GM19025 (cell line): Measurements from ENCODE around the gene ADAMTS6.
"Not testable (repeated sequence)": the region's sequence is repeated elsewhere in the genome, so short reads cannot be mapped to it uniquely, and the experiment has no call there.

ENCODE experiments used
- ATAC-seq: cut with Tn5 transposase; IDR thresholded peaks from one replicate; pipeline ENCODE4 v1.9.1; 2021; ENCODE audit warnings: mild to moderate bottlenecking, low read depth, moderate library complexity; ENCODE audit not compliant: unreplicated experiment

Gene ADAMTS6

DNA sequence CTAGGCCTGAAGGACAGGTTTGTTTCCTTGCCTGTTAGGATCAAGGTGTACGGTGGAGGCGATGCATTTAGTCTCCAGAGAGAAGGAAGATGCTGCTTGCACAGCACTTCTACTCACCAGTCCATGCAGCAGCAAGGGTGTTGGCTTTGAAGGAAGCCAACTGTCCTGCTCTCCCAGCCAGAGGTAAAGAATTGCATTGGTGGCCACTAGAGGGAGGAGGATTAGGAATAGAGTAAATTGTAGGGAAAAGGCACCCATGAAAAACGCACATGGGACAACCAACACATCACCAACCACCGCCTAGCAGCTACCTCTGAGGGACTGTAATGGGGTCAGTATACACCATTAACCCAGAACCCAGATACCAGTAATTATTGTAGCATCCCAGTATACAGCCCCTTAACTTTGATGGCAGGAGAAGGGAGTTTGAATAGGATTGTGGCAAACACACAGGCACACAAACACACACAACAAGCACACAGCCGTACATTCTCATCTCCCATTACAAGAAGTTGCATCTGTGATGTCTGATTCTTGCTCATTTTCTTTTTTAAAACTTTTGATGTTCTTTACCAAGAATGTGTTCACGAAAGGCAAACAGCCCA lies 267.7 kb downstream of the ADAMTS6 start:
- ATAC-seq, result no peak

DNA sequence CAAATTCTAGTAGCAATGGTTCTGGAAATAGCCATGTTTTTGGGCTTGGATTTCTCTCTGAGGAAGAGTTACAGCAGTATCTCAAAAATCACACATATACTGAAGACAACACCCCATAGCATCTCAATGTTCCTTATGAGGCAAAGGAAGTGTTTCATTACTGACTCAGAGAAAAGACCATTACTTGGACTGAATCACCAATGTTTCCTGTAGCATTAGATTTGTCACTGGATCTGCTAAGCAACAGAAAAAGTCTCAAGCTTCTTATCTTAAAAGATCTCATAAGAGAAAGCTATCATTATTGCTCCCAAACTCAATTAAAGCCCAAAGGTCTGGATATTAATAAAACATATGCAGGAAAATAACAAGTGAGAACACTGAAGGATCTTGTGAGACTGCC lies 272.4 kb downstream of the ADAMTS6 start:
- ATAC-seq, result no peak

DNA sequence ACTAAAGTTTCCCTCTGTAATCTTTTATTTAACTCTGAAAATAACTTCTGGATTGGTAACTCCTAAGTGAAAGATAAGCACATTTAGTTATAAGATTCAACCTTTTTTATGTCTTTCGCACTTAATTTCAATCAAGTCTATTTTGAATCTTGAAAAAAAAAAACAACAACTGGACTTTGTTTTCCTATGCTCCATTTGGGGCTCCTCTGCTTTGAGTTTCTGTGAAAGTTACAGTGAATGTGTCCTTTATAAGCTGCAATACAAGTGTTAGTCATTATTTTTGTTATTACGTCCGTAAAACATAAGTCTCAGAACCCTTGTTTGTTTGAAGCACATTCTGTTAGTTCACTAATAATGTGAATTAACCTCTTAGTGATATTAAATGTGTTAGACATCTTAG lies 276.8 kb downstream of the ADAMTS6 start:
- ATAC-seq, result no peak

DNA sequence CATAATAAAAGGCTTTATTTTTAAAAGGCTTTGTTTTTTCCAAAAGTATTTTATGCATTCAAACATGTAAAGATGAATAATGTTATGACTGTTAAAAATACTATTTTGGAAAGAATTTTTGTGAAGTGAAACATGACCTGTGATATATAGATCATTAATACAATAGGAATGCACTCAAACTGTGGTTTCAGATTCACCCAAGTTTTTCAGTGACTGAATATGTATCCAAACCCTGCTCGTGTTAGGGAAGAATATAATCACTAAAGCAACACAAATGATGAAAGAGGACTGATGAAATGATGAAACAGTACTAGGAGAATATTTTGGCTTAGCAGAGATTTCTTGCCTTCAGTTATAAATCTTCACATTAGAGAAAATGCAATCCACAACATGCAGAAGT lies 278.0 kb downstream of the ADAMTS6 start:
- ATAC-seq, result no peak

DNA sequence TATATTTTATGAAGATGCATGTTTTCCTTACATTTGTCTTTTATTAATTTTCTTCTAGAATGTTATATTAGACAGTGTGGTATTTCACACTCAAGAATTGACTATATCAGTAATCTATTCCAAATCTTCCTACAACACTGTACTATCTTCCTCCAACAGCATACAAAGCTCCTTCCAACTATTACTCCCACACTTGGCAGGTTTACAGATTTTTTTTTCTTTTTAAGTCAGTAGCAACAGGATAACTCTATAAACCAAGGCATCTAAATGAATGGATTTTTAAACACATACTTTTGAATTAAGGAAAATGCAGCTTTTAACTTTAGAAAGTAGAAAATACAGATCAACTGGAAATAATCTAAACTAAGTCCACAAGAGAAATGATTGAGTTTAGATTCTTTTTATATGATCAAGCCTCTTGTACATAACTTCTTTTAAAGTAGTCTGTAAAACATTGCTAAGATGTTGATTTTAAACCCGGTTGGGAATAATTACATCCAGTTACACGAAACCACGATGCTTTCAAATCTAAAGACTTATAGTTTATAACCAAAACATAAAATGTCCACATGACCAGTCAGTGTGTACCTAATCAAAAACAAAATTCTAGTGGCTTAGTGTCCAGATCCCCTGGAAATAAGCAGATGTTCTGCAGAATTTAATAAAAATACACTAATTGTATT lies 281.6 kb downstream of the ADAMTS6 start:
- ATAC-seq, result no peak

DNA sequence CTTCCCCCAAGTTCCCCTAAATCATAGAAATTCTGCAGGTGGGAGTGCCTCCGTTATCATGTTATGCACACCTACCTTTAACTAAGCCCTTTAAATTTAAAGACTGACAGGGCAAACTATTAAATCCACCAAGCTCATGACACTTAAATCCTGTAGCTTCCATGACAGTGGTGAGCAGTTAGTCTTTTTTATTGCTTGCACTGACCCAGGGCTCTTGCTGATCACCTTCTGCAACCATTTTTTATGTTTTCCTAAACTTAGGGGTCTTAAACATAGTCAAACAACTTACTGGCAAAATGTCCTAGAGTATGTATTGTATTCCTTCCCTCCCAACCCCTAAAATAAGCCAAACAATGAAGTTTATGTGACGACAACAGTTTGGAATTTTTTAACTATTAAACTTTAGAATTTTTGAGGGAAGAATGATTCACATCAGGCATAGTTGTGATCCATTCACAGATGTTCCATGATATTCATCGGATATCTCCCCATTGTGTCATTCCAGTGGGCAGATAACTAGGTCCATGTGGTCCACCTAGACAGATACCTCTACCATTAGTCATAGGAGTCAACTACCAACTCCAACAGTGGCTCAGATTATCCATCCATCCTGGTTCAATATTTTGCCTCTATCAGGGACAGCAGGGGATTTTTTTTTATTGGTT lies 283.1 kb downstream of the ADAMTS6 start:
- no peak for ATAC-seq

DNA sequence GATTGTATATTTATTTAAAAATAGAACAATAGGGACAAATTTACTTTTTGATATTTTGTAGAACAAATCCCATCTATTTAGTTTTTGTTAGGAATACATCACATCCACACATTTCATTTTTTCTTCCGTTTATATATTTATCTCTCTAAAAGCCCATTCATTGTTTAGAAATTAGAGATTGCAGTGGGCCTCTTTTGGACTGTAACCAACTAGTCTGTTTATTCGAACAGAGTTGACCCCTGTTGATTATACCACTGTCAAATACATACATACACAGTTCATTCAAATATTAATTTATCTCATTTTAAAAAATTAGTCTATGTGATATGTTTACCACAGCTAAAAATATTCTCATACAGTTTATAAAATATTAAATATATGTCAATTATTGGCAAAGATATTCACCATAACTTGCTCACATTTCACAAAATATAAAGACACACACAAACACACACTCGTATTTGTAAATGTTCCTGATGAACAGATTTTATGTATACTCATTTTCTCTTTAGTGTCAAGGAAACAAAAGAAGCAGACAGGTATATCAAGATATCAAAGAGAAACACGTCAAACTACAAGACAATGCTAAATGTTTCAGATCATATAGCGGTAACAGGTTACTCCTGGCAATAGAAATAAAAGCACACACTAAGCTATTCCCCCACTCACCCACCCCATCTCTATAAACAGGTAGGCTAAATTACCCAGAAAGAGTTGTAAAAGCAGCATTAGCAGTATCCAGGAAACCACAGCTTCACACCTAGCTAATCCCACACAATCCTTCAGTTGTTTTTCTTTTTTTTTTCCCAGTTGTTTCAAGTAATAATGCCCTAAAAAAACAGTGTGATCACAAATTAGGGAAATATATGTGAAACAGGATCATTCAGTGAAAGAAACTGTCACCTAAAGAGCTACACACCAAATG lies 283.9 kb downstream of the ADAMTS6 start:
- no peak for ATAC-seq

DNA sequence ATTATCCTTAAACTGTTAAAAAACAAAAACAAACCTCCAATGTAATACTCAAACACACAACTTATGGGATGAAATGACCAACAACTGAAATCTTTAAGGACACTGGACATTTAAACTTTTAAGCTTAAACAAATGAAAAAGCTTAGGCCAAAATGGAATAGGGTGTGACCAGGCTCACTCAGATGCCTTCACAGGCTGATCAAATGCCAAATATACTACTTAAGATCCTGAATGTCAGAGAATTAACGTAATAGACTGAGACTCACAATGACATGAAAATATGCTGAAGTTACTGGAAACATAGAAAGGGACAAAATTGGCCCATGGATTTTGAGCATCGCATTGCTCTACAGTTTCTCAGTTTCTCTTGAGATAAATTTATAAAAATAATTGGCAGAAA lies 286.8 kb downstream of the ADAMTS6 start:
- no peak for ATAC-seq

DNA sequence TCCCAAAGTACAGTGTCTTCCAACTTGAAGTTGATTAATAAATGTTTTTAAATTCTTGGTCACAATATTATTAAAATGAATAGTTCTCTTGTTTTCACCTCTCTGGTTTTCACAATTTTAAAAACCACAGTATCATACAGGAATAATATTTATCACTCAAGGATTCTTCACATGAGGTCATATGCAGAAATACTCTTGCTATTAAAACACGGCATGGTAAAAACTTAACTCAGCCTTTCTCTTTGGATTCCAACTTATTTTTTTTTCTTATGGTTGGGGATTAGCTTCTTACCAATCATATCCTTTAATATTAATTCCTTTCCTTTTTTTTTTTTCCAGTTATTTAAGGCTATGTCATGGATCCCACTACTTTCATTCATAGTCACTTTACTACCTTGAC lies 289.4 kb downstream of the ADAMTS6 start:
- no peak for ATAC-seq

DNA sequence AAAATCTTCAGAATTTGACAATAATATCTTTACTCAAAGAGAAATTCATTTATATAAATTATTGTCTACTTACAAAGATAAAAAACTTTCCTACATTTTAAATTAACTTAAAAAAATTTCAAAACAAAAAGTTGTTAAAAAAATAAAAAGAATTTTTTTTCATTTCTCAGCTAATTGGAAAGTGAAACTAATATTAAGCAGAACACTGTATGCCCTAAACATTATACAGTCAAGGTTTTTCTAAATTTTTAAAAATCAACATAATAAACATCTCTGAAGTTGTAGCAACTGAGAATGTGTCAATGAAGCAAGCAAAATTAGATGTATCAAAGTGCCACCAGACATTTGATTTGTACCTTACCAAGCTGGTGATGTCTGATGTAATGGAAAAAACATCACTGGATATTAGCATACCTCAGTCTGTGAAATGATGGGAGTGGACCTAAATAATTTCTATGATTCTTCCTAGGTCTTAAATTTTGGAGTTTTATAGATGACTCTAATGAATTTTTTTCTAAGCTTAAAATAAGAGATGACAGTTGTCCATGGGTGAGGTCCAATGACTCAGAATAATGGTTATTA lies 290.1 kb downstream of the ADAMTS6 start:
- no peak for ATAC-seq

DNA sequence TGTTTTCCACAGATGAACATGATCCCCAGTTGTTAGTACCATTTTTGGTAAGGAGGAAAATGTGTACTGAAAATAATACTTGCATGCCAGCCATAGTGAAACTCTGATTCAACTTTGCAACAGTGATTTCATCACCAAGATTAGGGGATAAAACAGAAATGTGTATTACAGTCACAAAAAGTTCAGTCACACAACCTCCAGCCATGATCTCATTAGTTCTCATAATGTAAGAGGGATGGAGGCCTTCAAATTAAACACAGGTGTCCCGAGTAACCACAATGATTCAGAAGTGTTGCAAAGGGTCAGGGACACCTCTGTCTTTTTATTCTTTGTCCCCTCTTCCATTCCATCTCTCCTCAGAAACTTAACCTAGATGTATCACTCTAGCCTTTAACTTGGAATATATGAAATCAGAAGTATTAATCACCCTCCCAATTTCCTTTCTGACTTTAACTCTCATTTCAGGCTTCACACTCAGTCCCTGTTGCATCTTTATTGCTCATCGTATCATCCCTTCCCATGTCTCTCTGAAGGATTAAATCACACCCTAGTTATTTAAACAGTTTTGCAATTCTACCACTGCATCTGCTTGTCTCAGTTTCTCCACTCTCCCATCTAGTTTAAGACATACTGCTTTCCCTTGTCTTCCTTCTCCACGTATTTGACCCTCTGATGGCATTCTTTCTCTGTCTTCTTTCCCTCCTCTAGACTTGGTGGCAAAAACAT lies 291.2 kb downstream of the ADAMTS6 start:
- peak; percentile 51 for ATAC-seq

DNA sequence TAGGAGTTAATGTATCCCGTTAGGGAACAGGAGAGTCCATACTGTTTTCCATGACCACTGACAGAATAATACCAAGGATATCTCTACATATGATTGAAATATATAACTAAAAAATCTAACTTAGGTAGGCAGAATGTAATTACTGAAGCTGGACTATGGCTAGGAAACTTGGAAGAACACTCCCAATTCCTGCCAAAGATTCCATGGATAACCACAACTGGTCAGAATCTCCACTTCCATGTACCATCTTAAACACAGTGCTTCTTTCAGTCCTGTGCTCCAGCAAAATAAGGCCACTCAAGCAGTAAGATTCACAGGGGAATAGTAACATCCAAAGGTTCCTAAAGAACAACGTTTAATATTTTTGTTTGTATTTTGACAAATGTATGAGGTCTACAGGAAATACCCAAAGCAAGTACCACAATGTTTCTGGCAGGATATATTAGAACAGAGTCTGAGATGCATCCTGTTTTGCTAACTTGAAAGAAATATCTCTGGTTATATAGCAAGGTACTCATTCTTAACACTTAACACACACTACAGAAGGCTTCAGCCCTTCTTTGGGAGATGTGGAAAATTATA lies 295.0 kb downstream of the ADAMTS6 start:
- no peak for ATAC-seq

DNA sequence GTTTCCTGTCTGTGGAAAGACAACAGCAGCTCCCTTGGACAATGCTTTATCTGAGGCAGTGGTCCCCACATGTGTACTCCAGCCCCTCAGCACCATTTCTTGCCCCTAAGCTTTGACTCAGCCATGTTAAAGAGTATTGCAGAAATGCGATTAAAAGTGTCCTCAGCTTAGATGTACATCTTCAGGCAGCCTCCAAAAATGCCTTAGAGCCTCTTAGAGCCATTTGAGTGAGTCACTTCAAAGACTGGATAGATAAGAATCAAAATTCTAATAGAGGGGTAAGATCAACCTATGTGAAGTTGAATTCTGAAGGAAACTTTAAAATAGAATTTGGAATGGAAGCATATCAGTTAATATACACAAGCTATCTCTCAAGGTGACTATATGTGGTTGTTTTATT lies 296.3 kb downstream of the ADAMTS6 start:
- no peak for ATAC-seq

DNA sequence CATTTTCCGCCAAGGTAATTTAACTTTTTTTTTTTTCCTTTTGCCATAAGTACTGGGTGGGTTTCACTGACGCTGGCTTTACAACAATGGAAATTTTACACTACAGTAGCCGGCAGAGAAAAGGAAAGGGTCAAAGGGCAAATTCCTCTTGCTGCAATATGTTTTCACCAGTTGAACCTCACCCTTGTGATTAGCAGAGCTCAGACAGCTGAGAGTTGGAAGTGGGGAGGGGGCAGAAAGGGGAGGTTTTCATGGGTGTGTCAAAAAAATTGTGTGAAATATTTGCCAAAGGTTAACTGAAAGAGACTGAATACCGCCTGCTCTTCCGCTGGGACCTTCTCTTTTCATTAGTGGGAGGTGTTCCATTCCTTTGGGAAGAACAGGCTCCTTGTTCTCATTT lies 296.9 kb downstream of the ADAMTS6 start:
- ATAC-seq, result no peak

DNA sequence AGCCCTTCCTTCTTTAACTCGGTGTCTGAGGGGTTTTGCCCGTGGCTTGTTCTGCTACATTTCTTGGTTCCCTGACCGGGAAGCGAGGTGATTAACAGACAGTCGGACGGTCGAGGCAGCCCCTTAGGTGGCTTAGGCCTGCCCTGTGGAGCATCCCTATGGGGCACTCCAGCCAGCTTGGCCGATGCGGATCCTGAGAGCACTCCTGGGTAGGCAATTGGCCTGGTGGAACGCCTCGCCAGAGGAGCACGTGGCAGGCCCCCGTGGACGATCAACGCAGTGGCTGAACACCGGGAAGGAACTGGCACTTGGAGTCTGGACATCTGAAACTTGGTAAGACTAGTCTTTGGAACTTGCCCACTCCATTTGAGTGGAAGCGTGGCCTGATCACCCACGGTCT lies 307.5 kb downstream of the ADAMTS6 start:
- ATAC-seq, result not testable (repeated sequence)

DNA sequence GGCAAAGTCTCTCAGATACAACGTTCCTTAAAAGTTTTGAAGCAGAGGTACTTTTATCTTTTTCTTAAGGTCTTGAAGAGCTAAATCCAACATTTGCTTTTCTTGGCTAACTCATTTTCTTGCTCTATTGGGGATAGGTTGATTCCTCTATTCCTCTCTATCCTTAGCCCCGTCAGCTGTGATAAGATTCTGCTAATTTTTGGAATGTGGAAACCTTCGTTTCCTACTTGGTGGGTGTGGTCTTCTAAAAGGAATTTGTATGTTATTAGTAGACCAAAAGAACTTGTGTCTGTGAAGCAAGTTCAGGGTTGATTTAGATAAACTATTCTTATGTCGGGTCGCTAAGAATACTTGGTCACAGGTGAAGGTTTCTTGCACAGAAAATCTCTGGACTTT lies 308.6 kb downstream of the ADAMTS6 start:
- no peak for ATAC-seq

DNA sequence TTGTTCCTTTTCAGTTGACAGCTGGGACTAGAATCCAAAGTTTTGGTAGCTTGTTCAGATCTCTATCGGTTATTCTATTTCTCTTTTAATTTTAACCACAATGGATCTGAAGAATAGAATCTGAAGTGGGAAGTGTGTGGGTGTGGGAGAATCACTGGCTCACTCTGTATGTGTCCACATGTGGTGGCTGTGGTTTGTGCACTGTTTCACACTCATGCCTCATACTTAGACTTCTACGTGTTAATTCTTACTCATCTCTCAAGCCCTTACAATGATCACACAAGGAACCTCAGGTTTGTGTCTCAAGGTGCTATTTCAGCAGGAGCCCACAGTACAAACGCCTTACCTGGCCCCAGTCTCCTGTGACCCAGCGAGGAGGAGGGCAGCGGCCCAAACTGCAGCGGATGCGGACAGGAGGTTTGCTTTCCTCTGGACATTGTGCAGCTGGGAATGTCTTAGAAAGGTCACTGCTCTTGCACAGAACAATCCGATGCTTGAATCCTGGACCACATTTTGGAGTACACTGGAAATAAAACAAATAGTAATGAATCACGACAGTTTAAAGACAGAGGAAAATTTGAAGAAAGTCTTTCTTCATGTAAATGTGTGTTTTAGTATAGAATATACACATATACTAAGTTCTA lies 309.1 kb downstream of the ADAMTS6 start:
- ATAC-seq, result peak; percentile 98

DNA sequence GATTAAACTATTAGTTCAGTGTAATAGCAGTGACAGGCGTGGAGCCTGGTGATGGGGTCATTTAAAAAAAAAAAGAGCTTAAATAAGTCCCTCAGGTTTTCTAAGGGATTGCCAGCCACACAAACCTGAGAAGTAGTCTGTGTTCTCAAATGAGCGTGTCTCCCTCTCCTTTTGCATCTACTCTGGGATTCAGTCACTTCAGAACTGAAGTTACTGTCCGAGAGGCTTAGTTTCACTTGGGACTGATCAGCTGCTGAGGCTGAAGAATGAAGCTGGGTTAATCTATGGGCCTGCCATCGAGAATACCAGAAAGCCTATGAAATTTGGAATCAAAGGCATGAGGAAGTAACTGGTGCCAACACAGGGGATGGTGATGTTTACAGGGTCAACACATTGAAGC lies 310.1 kb downstream of the ADAMTS6 start:
- ATAC-seq, result no peak

DNA sequence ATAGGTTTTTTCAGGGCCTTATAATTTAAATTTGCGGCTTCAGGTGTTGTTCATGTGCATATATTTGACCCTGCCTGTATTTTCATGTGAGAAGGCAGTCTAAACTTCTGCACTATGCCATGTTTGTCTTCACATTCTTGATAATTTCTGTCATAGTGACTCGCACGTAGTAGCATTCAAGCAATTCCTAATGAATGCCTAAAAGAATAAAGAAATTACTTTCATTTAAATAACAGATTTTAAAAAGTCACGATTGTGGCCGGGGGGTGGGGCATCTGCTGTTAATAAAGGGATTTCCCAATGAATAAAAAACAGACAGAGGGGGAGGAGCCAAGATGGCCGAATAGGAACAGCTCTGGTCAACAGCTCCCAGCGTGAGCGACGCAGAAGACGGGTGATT lies 318.0 kb downstream of the ADAMTS6 start:
- ATAC-seq, result no peak
